SK-N-SH (cell line): ENCODE measurements around the gene NUFIP2. TPM values are rescaled to one million over a fixed set of nuclear protein-coding genes. Genes with fewer than 3 reads are reported as not detected.

Experiments
- CTCF ChIA-PET: fragments of 300-600, 350-600 bp; formaldehyde crosslinking; extraction: SDS; loops from one replicate; lab custom pipeline; 2021; lab: Yijun Ruan, JAX
- POLR2A ChIA-PET: fragments of 350-600 bp; sonication (Branson Sonifier 250); formaldehyde crosslinking; extraction: SDS; loops from one replicate; lab custom pipeline; 2020; ENCODE audit warnings: antibody characterized with exemption, inconsistent platforms; lab: Yijun Ruan, JAX
- DNase-seq: peaks from one replicate; pipeline ENCODE4 v3.0.0; 2012
- H2AFZ ChIP-seq: fragments of 200-600 bp; sonication (generic); 2 replicates; pipeline ENCODE4 v1.8.1; 2016; ENCODE audit warnings: antibody characterized with exemption, mild to moderate bottlenecking, low read depth
- H3F3A ChIP-seq: fragments of 200-600 bp; sonication (generic); replicated peaks from 2 replicates; pipeline ENCODE3; 2016; ENCODE audit warnings: antibody characterized with exemption, mild to moderate bottlenecking; ENCODE audit not compliant: insufficient read depth
- H3K27ac ChIP-seq, 2 experiments: fragments of 200-500 bp in 1 of 2; fragments of 200-600 bp in 1 of 2; sonication (Bioruptor generic) in 1 of 2; sonication (generic), shearing (Covaris generic) in 1 of 2; 2 replicates each; pipeline versions ENCODE4 v1.5.1 to v1.6.1; 2014 to 2016; ENCODE audit warnings: low read depth in 2 of 2, inconsistent platforms in 1 of 2, low read length in 1 of 2, mild to moderate bottlenecking in 1 of 2, mixed read lengths in 1 of 2
- H3K27me3 ChIP-seq: fragments of 200-600 bp; sonication (generic), shearing (Covaris generic); 2 replicates; pipeline ENCODE4 v1.6.1; 2016; ENCODE audit warnings: mixed run types; ENCODE audit not compliant: insufficient read depth
- H3K36me3 ChIP-seq, 2 experiments: fragments of 200-500 bp in 1 of 2; fragments of 200-600 bp in 1 of 2; sonication (Bioruptor generic) in 1 of 2; sonication (generic) in 1 of 2; replicated peaks in 1 of 2; 2 replicates each; pipeline versions ENCODE3 to v1.5.1; 2014 to 2016; ENCODE audit warnings: low read length in 1 of 2, mild to moderate bottlenecking in 1 of 2; ENCODE audit not compliant: insufficient read depth in 2 of 2, control insufficient read depth in 1 of 2
- H3K4me1 ChIP-seq, 2 experiments: fragments of 200-500 bp in 1 of 2; fragments of 200-600 bp in 1 of 2; sonication (Bioruptor generic) in 1 of 2; sonication (generic), shearing (Covaris generic) in 1 of 2; 2 replicates each; pipeline versions ENCODE4 v1.5.1 to v1.6.1; 2014 to 2016; ENCODE audit warnings: low read depth in 1 of 2, low read length in 1 of 2, mixed run types in 1 of 2; ENCODE audit not compliant: insufficient read depth in 2 of 2, control insufficient read depth in 1 of 2
- H3K4me2 ChIP-seq: fragments of 200-600 bp; sonication (generic), shearing (Covaris generic); 2 replicates; pipeline ENCODE4 v1.6.1; 2017; ENCODE audit warnings: mixed run types
- H3K4me3 ChIP-seq, 2 experiments: fragments of 200-500 bp in 1 of 2; fragments of 200-600 bp in 1 of 2; sonication (Bioruptor generic) in 1 of 2; sonication (generic), shearing (Covaris generic) in 1 of 2; 2 replicates each; pipeline versions ENCODE4 v1.5.1 to v1.8.1; 2014 to 2016; ENCODE audit warnings: low read depth in 2 of 2, inconsistent platforms in 1 of 2, low read length in 1 of 2, mild to moderate bottlenecking in 1 of 2, mixed read lengths in 1 of 2, moderate library complexity in 1 of 2
- H3K79me2 ChIP-seq: fragments of 200-600 bp; sonication (generic); 2 replicates; pipeline ENCODE4 v1.8.1; 2017; ENCODE audit warnings: mild to moderate bottlenecking; ENCODE audit not compliant: insufficient read depth
- H3K9ac ChIP-seq: fragments of 200-600 bp; sonication (generic); 2 replicates; pipeline ENCODE4 v1.6.1; 2017; ENCODE audit warnings: mixed run types
- H3K9me2 ChIP-seq: fragments of 200-600 bp; sonication (generic); 2 replicates; pipeline ENCODE4 v1.6.1; 2017; ENCODE audit warnings: mixed run types
- H3K9me3 ChIP-seq: fragments of 200-600 bp; sonication (generic); 2 replicates; pipeline ENCODE4 v1.6.1; 2017; ENCODE audit warnings: mixed run types, mild to moderate bottlenecking, moderate library complexity
- H4K20me1 ChIP-seq: fragments of 200-600 bp; sonication (generic); 2 replicates; pipeline ENCODE4 v1.6.1; 2017; ENCODE audit warnings: mild to moderate bottlenecking, mixed run types; ENCODE audit not compliant: insufficient read depth
- CHD2 ChIP-seq: fragments of 150-350 bp; IDR thresholded peaks from 2 replicates; pipeline ENCODE4 v1.6.1; 2018; ENCODE audit warnings: low read length; ENCODE audit not compliant: partially characterized antibody
- EP300 ChIP-seq, 2 experiments: IDR thresholded peaks; 2 replicates each; pipeline versions ENCODE4 v1.4.0 to v1.6.1; 2012; ENCODE audit warnings: borderline replicate concordance in 1 of 2, low read depth in 1 of 2, low read length in 1 of 2
- FOSL2 ChIP-seq: IDR thresholded peaks from 2 replicates; pipeline ENCODE4 v1.4.0; 2012; ENCODE audit warnings: low read depth, mild to moderate bottlenecking, moderate library complexity, borderline replicate concordance
- FOXM1 ChIP-seq: IDR thresholded peaks from 2 replicates; pipeline ENCODE4 v1.4.0; 2012; ENCODE audit warnings: low read depth, mild to moderate bottlenecking
- GABPA ChIP-seq: IDR thresholded peaks from 2 replicates; pipeline ENCODE4 v1.4.0; 2012; ENCODE audit warnings: low read depth, mild to moderate bottlenecking
- JUND ChIP-seq: IDR thresholded peaks from 2 replicates; pipeline ENCODE4 v1.4.0; 2012
- MEF2A ChIP-seq: IDR thresholded peaks from 2 replicates; pipeline ENCODE4 v1.4.0; 2012; ENCODE audit warnings: low read depth, borderline replicate concordance
- NFIC ChIP-seq: IDR thresholded peaks from 2 replicates; pipeline ENCODE4 v1.4.0; 2012; ENCODE audit warnings: borderline replicate concordance
- POLR2AphosphoS5 ChIP-seq: IDR thresholded peaks from 2 replicates; pipeline ENCODE4 v1.6.1; 2012; ENCODE audit warnings: low read depth, low read length
- RAD21 ChIP-seq: IDR thresholded peaks from 2 replicates; pipeline ENCODE4 v1.6.1; 2012; ENCODE audit warnings: mild to moderate bottlenecking, low read length
- RXRA ChIP-seq: IDR thresholded peaks from 2 replicates; pipeline ENCODE4 v1.4.0; 2012; ENCODE audit warnings: low read depth, mild to moderate bottlenecking, borderline replicate concordance
- SIN3A ChIP-seq: IDR thresholded peaks from 2 replicates; pipeline ENCODE4 v1.6.1; 2012; ENCODE audit warnings: low read depth, mild to moderate bottlenecking, low read length, moderate library complexity, borderline replicate concordance
- SMC3 ChIP-seq: IDR thresholded peaks from 2 replicates; pipeline ENCODE4 v1.6.1; 2012; ENCODE audit warnings: low read depth, low read length, improper control_type of control experiment
- TAF1 ChIP-seq: IDR thresholded peaks from 2 replicates; pipeline ENCODE4 v1.6.1; 2012; ENCODE audit warnings: low read depth, mild to moderate bottlenecking, low read length, moderate library complexity, borderline replicate concordance
- TCF12 ChIP-seq: IDR thresholded peaks from 2 replicates; pipeline ENCODE4 v1.4.0; 2012
- TEAD4 ChIP-seq: IDR thresholded peaks from 2 replicates; pipeline ENCODE4 v1.4.0; 2012; ENCODE audit warnings: mild to moderate bottlenecking, borderline replicate concordance; ENCODE audit not compliant: insufficient read depth
- YY1 ChIP-seq: IDR thresholded peaks from 2 replicates; pipeline ENCODE4 v1.4.0; 2012; ENCODE audit warnings: low read depth, mild to moderate bottlenecking
- WGBS: methylation state at CpG from one replicate; pipeline ENCODE4 v1.1.6; 2017; ENCODE audit warnings: low lambda C conversion rate; 5-methylcytosine and 5-hydroxymethylcytosine counted together
- polyA plus RNA-seq, 3 experiments: library from polyadenylated mRNA; depleted of rRNA; stranded (reverse); fragments of >200 nt; gene quantifications; 2 replicates each; pipeline ENCODE4 v1.2.3, GENCODE V29; 2012
- TF ChIP-seq, protein P1 (sequence below): IDR thresholded peaks from 2 replicates; pipeline ENCODE4 v1.4.0; 2012; ENCODE audit warnings: low read depth
- TF ChIP-seq, protein P2 (sequence below): fragments of 200-600 bp; sonication (generic); IDR thresholded peaks from 2 replicates; pipeline ENCODE4 v1.6.1; 2017; ENCODE audit warnings: antibody characterized with exemption, mild to moderate bottlenecking, moderate library complexity
- TF ChIP-seq, protein P3 (sequence below): IDR thresholded peaks from 2 replicates; pipeline ENCODE4; 2012
- TF ChIP-seq, protein P4 (sequence below): IDR thresholded peaks from 2 replicates; pipeline ENCODE4 v1.4.0; 2012; ENCODE audit warnings: low read depth, borderline replicate concordance
- TF ChIP-seq, protein P5 (sequence below): IDR thresholded peaks from 2 replicates; pipeline ENCODE4 v1.6.1; 2012; ENCODE audit warnings: mild to moderate bottlenecking, low read depth, low read length, moderate library complexity

Gene NUFIP2
- polyA plus RNA-seq, 1 of the 3 experiments (the other 2 are of a cell fraction), result 9.0 TPM

DNA sequence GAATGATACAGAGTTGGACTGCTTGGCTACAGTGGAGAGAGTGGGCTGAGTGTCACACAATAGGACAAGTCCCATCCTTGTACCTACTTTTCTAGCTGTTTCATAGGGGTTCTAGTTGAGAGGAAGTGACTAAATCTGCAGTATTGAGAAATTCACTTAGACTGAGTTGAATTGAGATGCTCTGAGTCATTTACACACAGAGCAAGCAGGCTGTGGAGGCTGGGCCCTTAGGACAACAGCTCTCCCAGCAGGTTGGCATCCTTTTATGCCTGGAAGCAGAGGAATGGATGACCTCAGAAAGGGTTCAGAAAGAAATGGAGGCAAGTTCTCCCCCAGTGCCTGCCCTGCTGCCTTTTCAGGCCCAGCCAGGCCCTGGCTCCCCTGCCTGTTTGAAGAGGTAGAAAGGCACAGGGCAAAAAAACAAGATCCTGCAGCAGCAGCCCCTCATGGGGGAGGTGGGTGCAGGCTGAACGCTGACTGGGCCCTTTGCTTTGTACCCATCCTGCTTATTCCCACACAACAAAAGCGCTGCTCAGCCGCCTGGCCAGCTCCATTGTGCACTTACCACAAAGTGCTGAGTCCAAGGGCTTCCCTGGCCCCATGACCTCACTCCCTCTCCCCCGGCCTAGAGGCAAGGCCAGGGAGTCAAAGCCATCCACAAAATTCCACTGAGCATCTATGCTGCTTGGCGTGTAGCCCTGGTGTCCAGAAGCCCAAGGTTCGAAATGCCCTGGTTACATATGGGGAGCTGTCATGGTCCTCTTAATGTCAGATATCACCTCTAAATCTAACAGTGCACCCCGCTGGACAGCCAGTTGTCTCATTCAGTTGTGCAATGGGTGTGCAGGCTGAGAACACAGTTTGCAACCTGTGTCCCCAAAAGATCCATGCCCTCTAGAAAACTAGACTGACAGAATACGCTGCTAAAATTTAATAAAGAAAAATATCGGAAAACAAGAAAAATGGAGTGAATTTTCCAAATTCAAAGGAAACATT, 52.7 kb downstream of the NUFIP2 start:
- H3F3A ChIP-seq, result peaks cover 33% of the 10 kb centered on the region
- DNase-seq, result peak; percentile 39
- H3K36me3 ChIP-seq, result no peaks in the 10 kb centered on the region
- H3K4me3 ChIP-seq, result no peak overlapping the region
- peak overlapping the region; percentile 69 for H2AFZ ChIP-seq
- H3K4me1 ChIP-seq, result peaks cover 23 to 28% of the 10 kb centered on the region in 2 experiments
- H3K27ac ChIP-seq, result peak overlapping the region; percentile 80 to 93
- no peaks in the 10 kb centered on the region for H3K9me2 ChIP-seq
- H3K4me2 ChIP-seq, result peak overlapping the region; percentile 57; the same call in 1 of the 2 replicates
- ChIA-PET POLR2A (interaction anchor here (0.6 kb wide), 1 partner anchor 10 kb away, joined by 3 read pairs; no protein-coding TSS in a partner anchor), CTCF (interaction anchor here (0.8 to 4.7 kb wide), 16 partner anchors 7 to 129 kb away, joined by 3 to 34 read pairs (median 6); partner anchors contain the start of gene NUFIP2)
- H3K27me3 ChIP-seq, result no peaks in the 10 kb centered on the region
- no peaks in the 10 kb centered on the region for H4K20me1 ChIP-seq
- peak overlapping the region; percentile 60 for H3K9ac ChIP-seq
- no peak for TF ChIP-seq CHD2
- peak; percentile 80 for TF ChIP-seq TCF12
- peak; percentile 21; the same call in 1 of the 2 replicates for TF ChIP-seq GABPA
- no peak for TF ChIP-seq MEF2A
- no peak for TF ChIP-seq TEAD4
- TF ChIP-seq SMC3, result no peak
- TF ChIP-seq, protein P1, sequence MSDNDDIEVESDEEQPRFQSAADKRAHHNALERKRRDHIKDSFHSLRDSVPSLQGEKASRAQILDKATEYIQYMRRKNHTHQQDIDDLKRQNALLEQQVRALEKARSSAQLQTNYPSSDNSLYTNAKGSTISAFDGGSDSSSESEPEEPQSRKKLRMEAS, result peak; percentile 52; the same call in 1 of the 2 replicates
- TF ChIP-seq, protein P2, sequence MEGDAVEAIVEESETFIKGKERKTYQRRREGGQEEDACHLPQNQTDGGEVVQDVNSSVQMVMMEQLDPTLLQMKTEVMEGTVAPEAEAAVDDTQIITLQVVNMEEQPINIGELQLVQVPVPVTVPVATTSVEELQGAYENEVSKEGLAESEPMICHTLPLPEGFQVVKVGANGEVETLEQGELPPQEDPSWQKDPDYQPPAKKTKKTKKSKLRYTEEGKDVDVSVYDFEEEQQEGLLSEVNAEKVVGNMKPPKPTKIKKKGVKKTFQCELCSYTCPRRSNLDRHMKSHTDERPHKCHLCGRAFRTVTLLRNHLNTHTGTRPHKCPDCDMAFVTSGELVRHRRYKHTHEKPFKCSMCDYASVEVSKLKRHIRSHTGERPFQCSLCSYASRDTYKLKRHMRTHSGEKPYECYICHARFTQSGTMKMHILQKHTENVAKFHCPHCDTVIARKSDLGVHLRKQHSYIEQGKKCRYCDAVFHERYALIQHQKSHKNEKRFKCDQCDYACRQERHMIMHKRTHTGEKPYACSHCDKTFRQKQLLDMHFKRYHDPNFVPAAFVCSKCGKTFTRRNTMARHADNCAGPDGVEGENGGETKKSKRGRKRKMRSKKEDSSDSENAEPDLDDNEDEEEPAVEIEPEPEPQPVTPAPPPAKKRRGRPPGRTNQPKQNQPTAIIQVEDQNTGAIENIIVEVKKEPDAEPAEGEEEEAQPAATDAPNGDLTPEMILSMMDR, result peak; percentile 26
- TF ChIP-seq, protein P3, sequence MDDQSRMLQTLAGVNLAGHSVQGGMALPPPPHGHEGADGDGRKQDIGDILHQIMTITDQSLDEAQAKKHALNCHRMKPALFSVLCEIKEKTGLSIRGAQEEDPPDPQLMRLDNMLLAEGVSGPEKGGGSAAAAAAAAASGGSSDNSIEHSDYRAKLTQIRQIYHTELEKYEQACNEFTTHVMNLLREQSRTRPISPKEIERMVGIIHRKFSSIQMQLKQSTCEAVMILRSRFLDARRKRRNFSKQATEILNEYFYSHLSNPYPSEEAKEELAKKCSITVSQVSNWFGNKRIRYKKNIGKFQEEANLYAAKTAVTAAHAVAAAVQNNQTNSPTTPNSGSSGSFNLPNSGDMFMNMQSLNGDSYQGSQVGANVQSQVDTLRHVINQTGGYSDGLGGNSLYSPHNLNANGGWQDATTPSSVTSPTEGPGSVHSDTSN, result peak; percentile 59; the same call in 1 of the 2 replicates
- TF ChIP-seq, protein P4, sequence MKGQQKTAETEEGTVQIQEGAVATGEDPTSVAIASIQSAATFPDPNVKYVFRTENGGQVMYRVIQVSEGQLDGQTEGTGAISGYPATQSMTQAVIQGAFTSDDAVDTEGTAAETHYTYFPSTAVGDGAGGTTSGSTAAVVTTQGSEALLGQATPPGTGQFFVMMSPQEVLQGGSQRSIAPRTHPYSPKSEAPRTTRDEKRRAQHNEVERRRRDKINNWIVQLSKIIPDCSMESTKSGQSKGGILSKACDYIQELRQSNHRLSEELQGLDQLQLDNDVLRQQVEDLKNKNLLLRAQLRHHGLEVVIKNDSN, result no peak
- peak in 1 of 2 experiments; percentile 72; a peak in 2 of 4 replicates for TF ChIP-seq EP300 (IDR thresholded peaks at IDR 0.05; ENCODE audit: borderline replicate concordance in 1 of 2, low read depth in 1 of 2, low read length in 1 of 2)
- TF ChIP-seq NFIC, result peak; percentile 66; the same call in 1 of the 2 replicates
- TF ChIP-seq SIN3A, result no peak
- TF ChIP-seq FOXM1, result no peak
- TF ChIP-seq RXRA, result peak; percentile 27; the same call in 1 of the 2 replicates
- peak; percentile 31 for TF ChIP-seq RAD21
- TF ChIP-seq, protein P5, sequence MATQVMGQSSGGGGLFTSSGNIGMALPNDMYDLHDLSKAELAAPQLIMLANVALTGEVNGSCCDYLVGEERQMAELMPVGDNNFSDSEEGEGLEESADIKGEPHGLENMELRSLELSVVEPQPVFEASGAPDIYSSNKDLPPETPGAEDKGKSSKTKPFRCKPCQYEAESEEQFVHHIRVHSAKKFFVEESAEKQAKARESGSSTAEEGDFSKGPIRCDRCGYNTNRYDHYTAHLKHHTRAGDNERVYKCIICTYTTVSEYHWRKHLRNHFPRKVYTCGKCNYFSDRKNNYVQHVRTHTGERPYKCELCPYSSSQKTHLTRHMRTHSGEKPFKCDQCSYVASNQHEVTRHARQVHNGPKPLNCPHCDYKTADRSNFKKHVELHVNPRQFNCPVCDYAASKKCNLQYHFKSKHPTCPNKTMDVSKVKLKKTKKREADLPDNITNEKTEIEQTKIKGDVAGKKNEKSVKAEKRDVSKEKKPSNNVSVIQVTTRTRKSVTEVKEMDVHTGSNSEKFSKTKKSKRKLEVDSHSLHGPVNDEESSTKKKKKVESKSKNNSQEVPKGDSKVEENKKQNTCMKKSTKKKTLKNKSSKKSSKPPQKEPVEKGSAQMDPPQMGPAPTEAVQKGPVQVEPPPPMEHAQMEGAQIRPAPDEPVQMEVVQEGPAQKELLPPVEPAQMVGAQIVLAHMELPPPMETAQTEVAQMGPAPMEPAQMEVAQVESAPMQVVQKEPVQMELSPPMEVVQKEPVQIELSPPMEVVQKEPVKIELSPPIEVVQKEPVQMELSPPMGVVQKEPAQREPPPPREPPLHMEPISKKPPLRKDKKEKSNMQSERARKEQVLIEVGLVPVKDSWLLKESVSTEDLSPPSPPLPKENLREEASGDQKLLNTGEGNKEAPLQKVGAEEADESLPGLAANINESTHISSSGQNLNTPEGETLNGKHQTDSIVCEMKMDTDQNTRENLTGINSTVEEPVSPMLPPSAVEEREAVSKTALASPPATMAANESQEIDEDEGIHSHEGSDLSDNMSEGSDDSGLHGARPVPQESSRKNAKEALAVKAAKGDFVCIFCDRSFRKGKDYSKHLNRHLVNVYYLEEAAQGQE, result 0 out of 2 replicates have a peak, but pooled peaks have one; percentile 31
- TF ChIP-seq POLR2AphosphoS5, result peak; percentile 68
- peak; percentile 98 for TF ChIP-seq FOSL2
- peak; percentile 15; the same call in 1 of the 2 replicates for TF ChIP-seq TAF1
- peak; percentile 92 for TF ChIP-seq JUND
- 0 out of 2 replicates have a peak, but pooled peaks have one; percentile 59 for TF ChIP-seq YY1
- no peaks in the 10 kb centered on the region for H3K9me3 ChIP-seq
- no peaks in the 10 kb centered on the region for H3K79me2 ChIP-seq
- 60% methylated on average over 9 of the region's 9 CpGs for WGBS
